Mesenchymal stem cell (in vitro differentiated cells and primary cell): ENCODE measurements around the gene ACADM.

ENCODE experiments used
- DNase-seq: peaks from one replicate; pipeline ENCODE4 v3.0.0-alpha.2; 2013
- H2AFZ ChIP-seq: one replicate; pipeline ENCODE4 v1.6.1; 2013; ENCODE audit warnings: low read depth, mild to moderate bottlenecking, control low read depth, inconsistent platforms, low read length, moderate library complexity
- H2AK5ac ChIP-seq: 2 replicates; pipeline ENCODE4 v1.6.1; 2013; ENCODE audit warnings: low read length, moderate library complexity, mild to moderate bottlenecking, inconsistent platforms; ENCODE audit not compliant: severe bottlenecking
- H2BK120ac ChIP-seq: one replicate; pipeline ENCODE4 v1.6.1; 2013; ENCODE audit warnings: low read depth, mild to moderate bottlenecking, inconsistent platforms, low read length, moderate library complexity
- H2BK12ac ChIP-seq, 2 experiments: one replicate each; pipeline ENCODE4 v1.6.1; 2013; ENCODE audit warnings: inconsistent platforms in 2 of 2, low read length in 2 of 2, mild to moderate bottlenecking in 2 of 2, moderate library complexity in 2 of 2, control low read depth in 1 of 2
- H2BK15ac ChIP-seq: one replicate; pipeline ENCODE4 v1.6.1; 2013; ENCODE audit warnings: mild to moderate bottlenecking, low read depth, inconsistent platforms; ENCODE audit not compliant: poor library complexity, severe bottlenecking
- H2BK5ac ChIP-seq: 2 replicates; pipeline ENCODE4 v1.6.1; 2013; ENCODE audit warnings: low read depth, mild to moderate bottlenecking, low read length, control low read depth, inconsistent platforms; ENCODE audit not compliant: poor library complexity, severe bottlenecking
- H3K14ac ChIP-seq, 2 experiments: one replicate each; pipeline ENCODE4 v1.6.1; 2013; ENCODE audit warnings: inconsistent platforms in 2 of 2, low read length in 2 of 2, control low read depth in 1 of 2, mild to moderate bottlenecking in 1 of 2, moderate library complexity in 1 of 2
- H3K18ac ChIP-seq, 2 experiments: one replicate each; pipeline ENCODE4 v1.6.1; 2013; ENCODE audit warnings: inconsistent platforms in 2 of 2, low read length in 2 of 2, control low read depth in 1 of 2, low read depth in 1 of 2, mild to moderate bottlenecking in 1 of 2
- H3K23ac ChIP-seq, 2 experiments: one replicate each; pipeline ENCODE4 v1.6.1; 2013; ENCODE audit warnings: inconsistent platforms in 2 of 2, low read length in 2 of 2, mild to moderate bottlenecking in 2 of 2, moderate library complexity in 2 of 2, control low read depth in 1 of 2
- H3K27ac ChIP-seq: 2 replicates; pipeline ENCODE4 v1.5.1; 2013; ENCODE audit warnings: mild to moderate bottlenecking, moderate library complexity, low read length, control low read depth, inconsistent platforms; ENCODE audit not compliant: poor library complexity, severe bottlenecking
- H3K27me3 ChIP-seq, 2 experiments: 2 replicates each; pipeline versions ENCODE4 v1.6.1 to v1.7.0; 2013; ENCODE audit warnings: low read length in 2 of 2, mild to moderate bottlenecking in 2 of 2, moderate library complexity in 2 of 2, control low read depth in 1 of 2, inconsistent platforms in 1 of 2; ENCODE audit not compliant: control insufficient read depth in 1 of 2, insufficient read depth in 1 of 2
- H3K36me3 ChIP-seq, 2 experiments: 2 replicates each; pipeline versions ENCODE4 v1.6.1 to v1.7.0; 2013; ENCODE audit warnings: low read length in 2 of 2, control low read depth in 1 of 2, inconsistent platforms in 1 of 2, low read depth in 1 of 2, mild to moderate bottlenecking in 1 of 2; ENCODE audit not compliant: insufficient read depth in 2 of 2, control insufficient read depth in 1 of 2
- H3K4ac ChIP-seq, 2 experiments: one replicate each; pipeline ENCODE4 v1.6.1; 2013; ENCODE audit warnings: inconsistent platforms in 2 of 2, low read length in 2 of 2, mild to moderate bottlenecking in 2 of 2, moderate library complexity in 2 of 2, control low read depth in 1 of 2, low read depth in 1 of 2
- H3K4me1 ChIP-seq: 2 replicates; pipeline ENCODE4 v1.6.1; 2013; ENCODE audit warnings: low read depth, low read length, control low read depth; ENCODE audit not compliant: control insufficient read depth, insufficient read depth
- H3K4me2 ChIP-seq: 2 replicates; pipeline ENCODE4 v1.6.1; 2013; ENCODE audit warnings: low read length, mild to moderate bottlenecking, inconsistent platforms; ENCODE audit not compliant: poor library complexity, severe bottlenecking
- H3K4me3 ChIP-seq, 2 experiments: 2 replicates each; pipeline versions ENCODE4 v1.5.1 to v1.7.0; 2013; ENCODE audit warnings: low read length in 2 of 2, mild to moderate bottlenecking in 2 of 2, control low read depth in 1 of 2, low read depth in 1 of 2; ENCODE audit not compliant: insufficient read depth in 1 of 2
- H3K79me1 ChIP-seq: replicated peaks from 2 replicates; pipeline ENCODE4 v1.6.1; 2013; ENCODE audit warnings: mild to moderate bottlenecking, control low read depth, low read length, inconsistent platforms; ENCODE audit not compliant: poor library complexity, severe bottlenecking
- H3K9ac ChIP-seq: 2 replicates; pipeline ENCODE4 v1.7.0; 2013; ENCODE audit warnings: mild to moderate bottlenecking, low read length, moderate library complexity
- H3K9me3 ChIP-seq: 2 replicates; pipeline ENCODE4 v1.7.0; 2013; ENCODE audit warnings: mild to moderate bottlenecking, low read length; ENCODE audit not compliant: control insufficient read depth
- H4K8ac ChIP-seq: one replicate; pipeline ENCODE4 v1.6.1; 2013; ENCODE audit warnings: inconsistent platforms, mild to moderate bottlenecking, low read length, moderate library complexity
- H4K91ac ChIP-seq: one replicate; pipeline ENCODE4 v1.6.1; 2013; ENCODE audit warnings: mild to moderate bottlenecking, low read length, inconsistent platforms
- WGBS: methylation state at CpG from one replicate; pipeline ENCODE4 v1.1.7; 2013; ENCODE audit warnings: mixed read lengths; 5-methylcytosine and 5-hydroxymethylcytosine counted together

ACADM gene

DNA sequence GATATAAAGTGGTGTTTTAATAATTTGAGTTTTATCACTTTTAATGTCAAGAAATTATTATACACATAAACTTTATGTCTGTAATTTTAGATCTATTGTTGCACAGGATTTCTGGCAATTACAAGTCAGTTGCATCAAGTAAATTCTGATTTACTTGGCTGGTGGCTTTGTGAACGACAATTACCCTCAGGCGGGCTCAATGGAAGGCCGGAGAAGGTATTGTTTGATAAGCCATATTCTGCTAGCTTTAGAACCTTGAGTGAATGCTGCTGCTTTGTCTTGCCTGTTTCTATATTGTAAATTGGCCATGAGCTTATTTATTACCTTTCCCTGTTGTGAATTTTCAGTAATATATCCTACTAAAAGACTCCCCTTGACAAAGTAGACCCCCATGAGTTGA lies 67.6 kb downstream of the ACADM start:
- Histone ChIP-seq H3K4me1 (peaks cover 10% of the 10 kb centered on the region), H3K23ac (no peak overlapping the region), H2BK120ac (no peak overlapping the region), H3K36me3 (peaks cover 25 to 93% of the 10 kb centered on the region in 2 experiments), H2BK12ac (no peak overlapping the region), H3K79me1 (peaks cover 4% of the 10 kb centered on the region), H4K8ac (no peak overlapping the region), H3K9me3 (no peaks in the 10 kb centered on the region), H3K4me2 (no peak overlapping the region), H3K9ac (no peak overlapping the region), H4K91ac (no peak overlapping the region), H2AK5ac (no peak overlapping the region), H3K27ac (no peak overlapping the region), H3K27me3 (no peaks in the 10 kb centered on the region), H2BK15ac (no peak overlapping the region), H2AFZ (no peak overlapping the region), H3K4me3 (no peak overlapping the region), H3K14ac (no peak overlapping the region), H3K18ac (no peak overlapping the region), H3K4ac (no peak overlapping the region), H2BK5ac (no peak overlapping the region)
- WGBS, result 99% methylated on average over 3 of the region's 3 CpGs
- DNase-seq, result no peak

DNA sequence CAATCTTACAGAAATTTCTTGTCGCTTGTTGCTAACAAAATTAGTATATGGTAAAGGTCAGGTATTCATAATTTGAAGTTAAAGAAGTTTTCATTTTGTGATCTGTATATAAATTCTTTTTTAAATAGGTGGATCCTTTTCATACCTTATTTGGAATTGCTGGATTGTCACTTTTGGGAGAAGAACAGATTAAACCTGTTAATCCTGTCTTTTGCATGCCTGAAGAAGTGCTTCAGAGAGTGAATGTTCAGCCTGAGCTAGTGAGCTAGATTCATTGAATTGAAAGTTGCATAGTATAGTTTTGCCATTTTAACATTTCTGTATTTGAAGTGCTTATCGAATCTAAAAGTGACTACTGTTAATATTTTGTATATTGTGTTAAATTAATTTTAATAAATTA lies 69.9 kb downstream of the ACADM start:
- Histone ChIP-seq H3K4me3 (no peak overlapping the region), H4K91ac (no peak overlapping the region), H3K4me2 (no peak overlapping the region), H2AFZ (no peak overlapping the region), H2BK5ac (no peak overlapping the region), H3K9ac (no peak overlapping the region), H3K18ac (no peak overlapping the region), H3K9me3 (no peaks in the 10 kb centered on the region), H3K27me3 (no peaks in the 10 kb centered on the region), H3K4ac (no peak overlapping the region), H3K36me3 (peaks cover 27 to 82% of the 10 kb centered on the region in 2 experiments), H3K14ac (no peak overlapping the region), H3K4me1 (peaks cover 8% of the 10 kb centered on the region), H3K27ac (no peak overlapping the region), H2BK120ac (no peak overlapping the region), H2AK5ac (no peak overlapping the region), H4K8ac (no peak overlapping the region), H2BK12ac (no peak overlapping the region), H3K79me1 (peaks cover 4% of the 10 kb centered on the region), H2BK15ac (no peak overlapping the region), H3K23ac (no peak overlapping the region)
- no peak for DNase-seq
- WGBS, result 100% methylated on average over 1 of the region's 2 CpGs

DNA sequence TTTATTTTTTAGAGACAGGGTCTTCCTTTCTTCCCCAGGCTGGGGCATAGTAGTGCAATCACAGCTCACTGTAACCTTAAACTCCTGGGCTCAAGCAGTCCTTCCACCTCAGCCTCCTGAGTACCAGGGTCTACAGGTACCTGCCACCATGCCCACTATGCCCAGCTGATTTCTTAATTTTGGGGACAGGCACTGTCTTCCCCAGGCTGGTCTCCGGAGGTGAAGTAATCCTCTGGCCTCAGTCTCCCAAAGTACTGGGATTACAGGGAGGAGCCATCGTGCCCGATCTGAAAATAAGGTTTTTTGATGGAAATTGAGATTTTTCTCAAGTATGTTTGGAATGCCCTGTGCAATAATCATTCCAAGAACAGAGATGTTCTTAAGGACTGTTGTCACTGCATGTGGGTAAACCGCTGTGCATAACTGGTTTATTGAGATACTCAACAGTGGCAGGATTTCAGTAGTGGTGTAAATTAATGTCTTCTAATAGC lies 71.2 kb downstream of the ACADM start:
- H3K4me3 ChIP-seq, result no peak overlapping the region
- H3K4me2 ChIP-seq, result no peak overlapping the region
- no peak overlapping the region for H2AFZ ChIP-seq
- H3K79me1 ChIP-seq, result peaks cover 2% of the 10 kb centered on the region
- no peak overlapping the region for H2AK5ac ChIP-seq
- no peaks in the 10 kb centered on the region for H3K9me3 ChIP-seq
- no peaks in the 10 kb centered on the region for H3K27me3 ChIP-seq
- no peak overlapping the region for H2BK15ac ChIP-seq
- H3K23ac ChIP-seq, result no peak overlapping the region
- no peak overlapping the region for H4K91ac ChIP-seq
- no peak overlapping the region for H2BK5ac ChIP-seq
- over 99% methylated on average over 4 of the region's 4 CpGs for WGBS
- H2BK12ac ChIP-seq, result no peak overlapping the region
- H3K36me3 ChIP-seq, result peaks cover 27 to 68% of the 10 kb centered on the region in 2 experiments
- H3K9ac ChIP-seq, result no peak overlapping the region
- no peak overlapping the region for H3K14ac ChIP-seq
- no peak overlapping the region for H3K4ac ChIP-seq
- H2BK120ac ChIP-seq, result no peak overlapping the region
- H3K27ac ChIP-seq, result no peak overlapping the region
- H3K18ac ChIP-seq, result no peak overlapping the region
- peaks cover 5% of the 10 kb centered on the region for H3K4me1 ChIP-seq
- H4K8ac ChIP-seq, result no peak overlapping the region
- no peak for DNase-seq

DNA sequence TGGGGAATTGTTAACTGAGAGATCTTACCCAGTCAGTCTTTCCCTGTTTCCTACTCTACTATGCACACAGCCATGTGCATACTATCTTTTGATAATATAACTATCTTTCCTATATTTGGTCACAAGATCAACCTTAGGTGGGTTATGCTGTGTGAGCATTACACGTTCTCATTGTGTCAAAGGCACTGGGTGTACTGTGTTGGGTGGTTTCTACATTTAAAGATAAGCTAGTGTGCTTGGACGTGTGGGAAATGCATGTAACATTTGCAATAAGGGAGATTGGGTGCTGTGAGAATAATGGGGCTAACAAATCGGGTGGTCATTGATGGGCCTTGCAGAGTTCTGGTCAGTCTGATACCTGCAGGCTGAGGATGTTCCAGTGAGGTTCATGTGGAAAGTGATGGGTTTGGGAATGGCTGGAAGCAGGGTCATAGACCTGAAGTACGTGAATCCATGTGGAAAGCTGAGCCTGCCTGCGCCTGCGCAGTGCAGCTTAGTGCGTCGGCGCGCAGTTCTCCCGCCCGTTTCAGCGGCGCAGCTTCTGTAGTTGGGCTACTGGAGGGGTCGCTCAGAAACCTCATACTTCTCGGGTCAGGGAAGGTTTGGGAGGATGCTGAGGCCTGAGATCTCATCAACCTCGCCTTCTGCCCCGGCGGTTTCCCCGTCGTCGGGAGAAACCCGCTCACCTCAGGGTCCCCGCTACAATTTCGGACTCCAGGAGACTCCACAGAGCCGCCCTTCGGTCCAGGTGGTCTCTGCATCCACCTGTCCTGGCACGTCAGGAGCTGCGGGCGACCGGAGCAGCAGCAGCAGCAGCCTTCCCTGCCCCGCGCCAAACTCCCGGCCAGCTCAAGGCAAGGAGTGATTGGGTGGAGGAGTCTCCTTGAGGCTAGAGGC lies 72.1 kb downstream of the ACADM start, which contains the start of gene MSH4:
MSH4 (plus strand) TSS at position 507 of the 897 bp plus-strand sequence; CDS start at position 611, 104 bp downstream.
- H4K8ac ChIP-seq, result peak within 1 kb of the TSS; percentile 57
- 96% methylated on average over 34 of the region's 34 CpGs for WGBS
- H3K23ac ChIP-seq, result no peak within 1 kb of the TSS
- H3K18ac ChIP-seq, result no peak within 1 kb of the TSS
- no peak within 1 kb of the TSS for H2AK5ac ChIP-seq
- H3K79me1 ChIP-seq, result peaks cover 2% of the 10 kb centered on the region
- no peak within 1 kb of the TSS for H2BK5ac ChIP-seq
- H3K14ac ChIP-seq, result no peak within 1 kb of the TSS
- H3K27me3 ChIP-seq, result no peaks in the 10 kb centered on the region
- H3K9me3 ChIP-seq, result no peaks in the 10 kb centered on the region
- no peak within 1 kb of the TSS for H2BK15ac ChIP-seq
- peaks cover 5% of the 10 kb centered on the region for H3K4me1 ChIP-seq
- H3K27ac ChIP-seq, result no peak within 1 kb of the TSS
- no peak within 1 kb of the TSS for H2BK120ac ChIP-seq
- no peak within 1 kb of the TSS for H4K91ac ChIP-seq
- DNase-seq, result no peak
- no peak within 1 kb of the TSS for H3K4me2 ChIP-seq
- H3K9ac ChIP-seq, result no peak within 1 kb of the TSS
- no peak within 1 kb of the TSS for H2AFZ ChIP-seq
- no peak within 1 kb of the TSS for H3K4ac ChIP-seq
- no peak within 1 kb of the TSS for H2BK12ac ChIP-seq
- peak within 1 kb of the TSS in 1 of 2 experiments; percentile 22 for H3K4me3 ChIP-seq
- peaks cover 27 to 59% of the 10 kb centered on the region in 2 experiments for H3K36me3 ChIP-seq
